SW480 (cell line): Measurements from ENCODE around the gene MEIS2.

Experiments used
- DNase-seq: peaks from one replicate; pipeline ENCODE4 v3.0.0-alpha.2; 2016; ENCODE audit warnings: low spot score

MEIS2 gene

DNA sequence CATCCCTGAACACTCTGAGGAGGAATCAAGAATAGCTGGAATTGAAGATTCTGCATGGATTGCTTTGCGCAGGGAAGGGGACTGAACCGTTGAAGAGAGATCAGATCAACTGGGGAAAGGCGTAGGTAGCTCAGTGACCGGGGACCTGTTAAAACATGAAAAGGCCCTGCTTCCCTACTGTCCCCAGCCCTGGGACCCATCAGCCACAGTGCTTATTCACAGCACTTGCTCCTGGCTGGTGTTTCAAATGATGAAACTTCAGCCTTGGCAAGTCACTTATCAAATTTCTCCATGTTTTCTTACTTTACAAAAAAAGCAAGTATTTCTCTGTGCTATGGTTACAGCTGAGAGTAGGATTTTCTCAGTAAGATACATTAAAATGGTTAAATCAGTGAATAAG lies 199.3 kb downstream of the MEIS2 start:
- no peak for DNase-seq

- no peak for DNase-seq
These were observed 200.7 kb downstream of the MEIS2 start for GRCh38 chr15:36899696-36900095.

DNA sequence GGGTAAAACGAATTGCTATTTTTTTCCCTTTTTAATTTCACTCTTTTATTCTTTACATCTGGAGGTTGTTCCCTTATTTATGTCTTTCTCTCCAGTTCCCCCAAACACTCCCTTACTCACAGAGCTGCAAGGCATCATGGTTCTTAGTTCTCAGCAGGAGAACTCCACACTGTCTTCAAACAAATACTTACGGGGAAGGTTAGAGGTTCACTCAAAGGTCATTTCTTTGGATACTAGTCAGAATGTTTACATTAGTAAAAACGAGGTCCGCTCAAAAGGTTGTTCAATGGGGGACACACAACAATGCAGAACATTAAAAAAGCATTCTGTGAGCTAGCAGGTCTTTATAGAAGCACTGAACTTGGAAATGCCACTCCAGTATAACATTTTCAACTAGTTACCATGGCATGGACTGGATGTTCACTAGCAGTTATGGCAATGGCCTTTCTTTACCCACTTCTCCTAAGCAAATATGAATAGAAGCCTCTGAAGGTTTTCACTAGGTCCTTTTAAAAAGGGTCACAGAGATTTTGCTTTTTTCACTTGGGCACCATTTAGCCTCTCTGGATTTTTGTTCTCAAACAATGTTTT lies 201.7 kb downstream of the MEIS2 start:
- no peak for DNase-seq

DNA sequence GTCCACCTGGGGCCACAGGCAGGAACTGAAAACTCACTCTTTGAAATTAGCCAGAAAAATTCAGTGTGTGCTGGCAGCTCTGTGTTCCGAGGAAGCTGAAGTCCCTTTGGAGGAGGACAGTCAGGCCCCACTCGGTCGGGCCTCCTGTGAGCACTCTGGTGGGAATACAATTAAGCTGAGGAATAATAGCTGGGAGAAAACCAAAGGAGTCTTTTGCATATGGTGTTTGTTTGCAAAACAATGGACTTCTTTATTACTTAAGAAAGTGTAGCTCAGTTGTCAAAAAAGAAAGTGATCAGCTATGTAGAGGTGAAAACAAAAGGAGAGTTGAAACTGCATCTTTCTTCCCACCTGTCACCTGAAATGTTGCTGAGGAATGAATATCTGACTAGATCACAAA lies 202.5 kb downstream of the MEIS2 start:
- DNase-seq = no peak

GRCh38 chr15:36896949-36897348 lies 203.4 kb downstream of the MEIS2 start:
- DNase-seq = no peak

DNA sequence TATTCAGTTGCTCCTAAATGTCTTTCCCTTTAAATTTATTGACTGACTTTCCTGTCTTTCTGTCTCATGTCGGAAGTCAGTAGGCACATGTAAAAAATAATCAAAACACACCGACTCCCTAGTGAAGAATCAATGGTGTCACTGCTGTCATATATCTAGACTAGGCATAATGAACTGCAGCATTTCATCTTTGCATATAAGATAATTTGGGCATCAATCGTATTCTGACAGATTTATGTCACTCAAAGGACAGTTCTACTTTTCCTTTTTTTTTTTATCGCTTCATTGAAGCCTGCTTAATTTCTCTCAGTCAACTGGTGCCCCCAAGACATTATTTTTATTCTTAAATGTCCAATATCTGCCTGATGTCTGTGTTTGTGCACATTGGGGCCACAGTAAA lies 206.3 kb downstream of the MEIS2 start:
- DNase-seq = no peak

DNA sequence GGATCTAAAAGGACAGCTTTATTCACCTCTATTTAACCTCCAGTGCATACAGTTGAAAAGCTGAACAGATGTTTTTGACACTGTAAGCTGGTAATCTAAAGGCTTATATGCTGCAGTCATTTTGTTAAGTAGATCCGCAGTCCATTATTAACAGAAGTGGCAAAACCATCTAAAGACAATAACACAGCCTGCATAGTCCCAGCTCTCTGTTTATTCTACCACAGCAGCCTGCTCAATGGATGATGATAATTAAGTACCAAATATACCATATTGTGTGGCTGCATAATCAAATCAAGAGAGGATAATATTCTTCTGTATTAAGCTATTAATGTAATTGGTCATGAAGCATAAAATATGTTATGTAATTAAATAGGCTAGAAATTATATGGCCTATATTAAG lies 207.1 kb downstream of the MEIS2 start:
- no peak for DNase-seq

DNA sequence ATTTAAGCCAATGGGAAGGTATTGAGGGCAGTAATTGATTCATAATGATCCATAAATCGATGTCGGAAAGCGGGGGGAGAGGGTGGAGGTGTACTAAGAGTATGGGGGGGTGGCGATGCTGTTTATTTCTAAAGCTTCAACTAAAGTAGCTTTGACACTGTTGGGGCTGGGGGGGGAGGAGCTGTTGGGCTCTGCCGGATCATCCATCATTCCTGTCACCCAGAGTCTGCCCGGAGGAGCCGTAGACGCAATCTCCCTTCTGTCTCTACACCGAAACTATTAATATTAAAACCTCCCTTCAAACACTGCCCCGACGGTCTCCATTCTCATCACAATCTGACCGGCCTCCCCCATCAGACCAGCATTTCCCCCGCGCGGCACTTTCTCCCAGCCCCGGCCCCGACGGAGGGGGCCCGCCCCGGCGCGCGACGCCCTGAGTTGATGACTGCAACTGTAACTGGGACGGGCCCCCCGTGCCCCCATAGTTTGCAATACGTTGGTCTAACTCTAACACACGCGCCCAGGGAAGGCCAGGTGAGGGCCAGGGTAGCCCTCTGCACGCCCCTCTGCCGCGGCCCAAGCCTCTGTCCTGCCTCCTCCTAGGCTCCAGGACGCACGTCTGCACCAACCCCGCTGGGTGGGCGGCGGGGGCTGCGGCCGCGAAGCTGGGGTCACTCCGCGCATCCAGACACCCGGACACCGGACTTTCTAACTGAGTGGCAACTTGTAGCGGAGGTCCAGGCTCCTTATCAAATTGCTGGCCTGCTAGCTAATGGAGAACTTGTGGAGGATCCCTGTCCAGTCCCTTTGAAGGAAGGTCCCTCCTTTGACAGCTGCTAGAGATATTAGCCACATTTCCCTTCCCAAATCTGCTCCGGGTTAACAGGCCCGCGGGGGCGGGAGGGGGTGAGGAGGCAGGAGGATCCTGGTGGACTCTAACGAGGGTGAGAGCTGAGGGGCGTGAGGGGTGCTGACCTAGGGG lies 212.0 kb downstream of the MEIS2 start:
- no peak for DNase-seq

GRCh38 chr15:36887214-36887961 lies 213.0 kb downstream of the MEIS2 start:
- DNase-seq = no peak

- DNase-seq = no peak
These were observed 213.6 kb downstream of the MEIS2 start for GRCh38 chr15:36886701-36887100.

DNA sequence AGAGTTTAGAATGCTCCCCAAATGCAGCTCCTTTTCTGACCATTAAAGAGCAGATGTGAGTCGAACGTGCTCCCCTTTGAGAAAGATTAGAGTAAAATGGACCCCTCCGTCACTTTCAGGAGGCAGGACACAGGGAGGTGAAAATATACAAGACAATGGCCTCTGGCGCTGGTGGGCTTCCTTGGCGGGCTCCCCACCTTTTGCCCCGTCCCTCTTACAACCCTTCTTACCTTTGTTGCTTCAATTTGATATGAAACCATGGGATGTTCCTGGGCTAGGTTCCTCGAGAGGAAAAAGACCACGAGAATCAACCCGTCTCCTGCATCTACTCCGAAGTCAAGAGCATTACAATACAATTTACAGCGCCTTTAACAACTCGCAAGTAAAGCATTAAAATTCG lies 214.2 kb downstream of the MEIS2 start:
- DNase-seq = no peak

- no peak for DNase-seq
These were observed 214.6 kb downstream of the MEIS2 start for GRCh38 chr15:36885771-36886170.

- DNase-seq = no peak
These were observed 215.3 kb downstream of the MEIS2 start for GRCh38 chr15:36884936-36885635.

- DNase-seq = no peak
These were observed 215.9 kb downstream of the MEIS2 start for GRCh38 chr15:36884518-36884875.

GRCh38 chr15:36883713-36884517 lies 216.4 kb downstream of the MEIS2 start:
- DNase-seq = peak; percentile 60

- no peak for DNase-seq
These were observed 217.7 kb downstream of the MEIS2 start for GRCh38 chr15:36882487-36883131.

- DNase-seq = no peak
These were observed 218.3 kb downstream of the MEIS2 start for GRCh38 chr15:36882056-36882455.

DNA sequence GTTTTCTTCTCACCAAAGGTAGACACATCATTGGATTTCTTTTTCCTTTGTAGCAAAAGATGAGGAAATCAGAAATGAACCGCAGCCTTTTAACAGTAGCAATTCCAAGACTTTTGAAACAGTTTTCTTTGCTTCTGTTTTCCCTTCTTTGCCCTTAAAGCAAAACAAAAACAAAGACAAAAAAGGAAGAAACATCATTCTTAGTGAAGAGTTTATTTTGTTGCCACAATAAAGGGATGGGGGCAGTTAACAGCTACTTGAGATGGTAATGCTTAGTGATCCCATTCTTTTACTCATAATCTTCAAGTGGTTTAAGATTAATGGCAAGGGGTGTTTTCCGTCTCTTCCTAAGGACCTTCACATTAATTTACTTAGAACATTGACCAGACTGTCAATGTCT lies 218.8 kb downstream of the MEIS2 start:
- no peak for DNase-seq

- DNase-seq = no peak
These were observed 219.4 kb downstream of the MEIS2 start for GRCh38 chr15:36880913-36881460.

GRCh38 chr15:36880224-36880912 lies 220.0 kb downstream of the MEIS2 start:
- no peak for DNase-seq
